Small intestine (tissue), 16 donors: ENCODE results near the gene COMMD3. TPM values are rescaled to one million over a fixed set of nuclear protein-coding genes. Genes with fewer than 3 reads are reported as not detected.

Source experiments
- DNase-seq, 2 donors: peaks; one replicate each; pipeline versions ENCODE4 v3.0.0 to v3.0.0-alpha.2; 2013
- FAIRE-seq: peaks from 2 replicates; lab custom pipeline; 2012; peaks lifted over from hg19 to GRCh38; lab: Jason Lieb, UNC
- H3K27ac ChIP-seq, 3 donors: one replicate each; pipeline ENCODE4 v1.5.1; 2013; ENCODE audit warnings: low read length in 2 of 3, mild to moderate bottlenecking in 2 of 3, control low read depth in 1 of 3, inconsistent platforms in 1 of 3, low read depth in 1 of 3, moderate library complexity in 1 of 3
- H3K27me3 ChIP-seq, 3 donors: one replicate each; pipeline ENCODE4 v1.6.1; 2013; ENCODE audit warnings: low read length in 3 of 3, inconsistent platforms in 1 of 3; ENCODE audit not compliant: control insufficient read depth in 3 of 3, insufficient read depth in 3 of 3
- H3K36me3 ChIP-seq, 3 donors: one replicate each; pipeline ENCODE4 v1.6.1; 2013; ENCODE audit warnings: low read length in 3 of 3, inconsistent platforms in 1 of 3, low read depth in 1 of 3, mild to moderate bottlenecking in 1 of 3, moderate library complexity in 1 of 3; ENCODE audit not compliant: control insufficient read depth in 3 of 3, insufficient read depth in 2 of 3
- H3K4me1 ChIP-seq, 3 donors: one replicate each; pipeline ENCODE4 v1.6.1; 2013; ENCODE audit warnings: low read length in 2 of 3, inconsistent platforms in 1 of 3, low read depth in 1 of 3, mild to moderate bottlenecking in 1 of 3, moderate library complexity in 1 of 3; ENCODE audit not compliant: control insufficient read depth in 3 of 3, insufficient read depth in 2 of 3
- H3K4me3 ChIP-seq, 3 donors: one replicate each; pipeline ENCODE4 v1.5.1; 2013; ENCODE audit warnings: low read length in 3 of 3, control low read depth in 1 of 3, inconsistent platforms in 1 of 3, low read depth in 1 of 3, mild to moderate bottlenecking in 1 of 3, moderate library complexity in 1 of 3
- H3K9me3 ChIP-seq, 2 donors: one replicate each; pipeline ENCODE4 v1.6.1; 2013; ENCODE audit warnings: low read depth in 1 of 2, low read length in 1 of 2; ENCODE audit not compliant: control insufficient read depth in 2 of 2, insufficient read depth in 1 of 2
- WGBS, 3 donors: extraction: QIAGEN DNeasy Blood & Tissue Kit; methylation state at CpG; one replicate each; pipeline ENCODE4 v1.1.7; 2013; 5-methylcytosine and 5-hydroxymethylcytosine counted together
- long read RNA-seq, 10 donors: transcript quantifications; one replicate each; lab custom pipeline, GENCODE V29; 2026
- polyA plus RNA-seq, 4 donors: library from polyadenylated mRNA; stranded (reverse) in 3 of 4; unstranded in 1 of 4; fragments of 200-250 nt in 3 of 4; fragments of 120-200 nt in 1 of 4; gene quantifications; one replicate each; pipeline versions ENCODE4 v1.2.1 to v1.2.3, GENCODE V29; 2013
- donor health status: healthy with polysubstance abuse.
- donor health status: control.
- donor health status: control.
- donor health status: Bipolar disorder and iron deficiency.
- donor health status: healthy.

COMMD3 gene
- 10 to 100 TPM; 44.3 to 71.8 (median 66.9) TPM for polyA plus RNA-seq
- long read RNA-seq, donor 1, transcript COMMD3-206 (4 exons, 1,344 nt): minor isoform, 5 of 93 reads
- long read RNA-seq, donor 1, transcript COMMD3-205 (5 exons, 1,407 nt): minor isoform, 8 of 93 reads
- long read RNA-seq, donor 1, transcript COMMD3-201 (8 exons, 1,342 nt): major isoform, 78 of 93 reads
- long read RNA-seq, donor 1, partial matches to known transcripts: 0 of 93 reads
- long read RNA-seq, donor 1, other reads (novel, unspliced or antisense): 0 of 93 reads
- long read RNA-seq, donor 2, transcript COMMD3-201 (8 exons, 1,342 nt): major isoform, 15 of 16 reads
- long read RNA-seq, donor 2, partial matches to known transcripts: 0 of 16 reads
- long read RNA-seq, donor 2, other reads (novel, unspliced or antisense): 0 of 16 reads
- long read RNA-seq, donor 3, transcript COMMD3-201 (8 exons, 1,342 nt): major isoform, 15 of 20 reads
- long read RNA-seq, donor 3, partial matches to known transcripts: 0 of 20 reads
- long read RNA-seq, donor 3, other reads (novel, unspliced or antisense): 0 of 20 reads
- long read RNA-seq, donor 4, partial matches to known transcripts: 0 of 1 reads
- long read RNA-seq, donor 4, other reads (novel, unspliced or antisense): 0 of 1 reads
- long read RNA-seq, donor 5, transcript COMMD3-201 (8 exons, 1,342 nt): major isoform, 8 of 8 reads
- long read RNA-seq, donor 5, partial matches to known transcripts: 0 of 8 reads
- long read RNA-seq, donor 5, other reads (novel, unspliced or antisense): 0 of 8 reads
- long read RNA-seq, donor 6, transcript COMMD3-201 (8 exons, 1,342 nt): major isoform, 20 of 21 reads
- long read RNA-seq, donor 6, partial matches to known transcripts: 0 of 21 reads
- long read RNA-seq, donor 6, other reads (novel, unspliced or antisense): 0 of 21 reads
- long read RNA-seq, donor 7: 0 reads
- long read RNA-seq, donor 8, partial matches to known transcripts: 0 of 5 reads
- long read RNA-seq, donor 8, other reads (novel, unspliced or antisense): 0 of 5 reads
- long read RNA-seq, donor 9, transcript COMMD3-201 (8 exons, 1,342 nt): major isoform, 6 of 6 reads
- long read RNA-seq, donor 9, partial matches to known transcripts: 0 of 6 reads
- long read RNA-seq, donor 9, other reads (novel, unspliced or antisense): 0 of 6 reads
- long read RNA-seq, donor 10, transcript COMMD3-201 (8 exons, 1,342 nt): major isoform, 30 of 35 reads
- long read RNA-seq, donor 10, partial matches to known transcripts: 0 of 35 reads
- long read RNA-seq, donor 10, other reads (novel, unspliced or antisense): 0 of 35 reads

GRCh38 chr10:22316286-22317075, at the start of gene COMMD3:
Gene COMMD3, plus strand, starts transcription at chr10:22316388. Its CDS starts 30 bp downstream, at chr10:22316418.
- Histone ChIP-seq H3K27ac (peak within 1 kb of the TSS; percentile 94 to 99 (median 96)), H3K9me3 (no peaks in the 10 kb centered on the region), H3K4me3 (peak within 1 kb of the TSS; percentile 78 to 95 (median 91)), H3K27me3 (no peaks in the 10 kb centered on the region), H3K36me3 (no peaks in the 10 kb centered on the region), H3K4me1 (peaks cover 0 to 11% (median 0%) of the 10 kb centered on the region in 3 donors)
- FAIRE-seq: no peak
- peak; percentile 91 to 96 for DNase-seq
- 0 to 1% (median 0%) methylated on average over 42 to 63 of the region's 63 CpGs for WGBS, 3 donors

- Histone ChIP-seq H3K27me3 (peaks cover 0 to 6% (median under 1%) of the 10 kb centered on the region in 3 donors), H3K36me3 (no peaks in the 10 kb centered on the region), H3K4me3 (no peak overlapping the region), H3K4me1 (no peaks in the 10 kb centered on the region), H3K9me3 (no peaks in the 10 kb centered on the region), H3K27ac (no peak overlapping the region)
- FAIRE-seq (no peak), DNase-seq (no peak)
- WGBS, 3 donors: 58 to 86% (median 60%) methylated on average over 2 of the region's 2 CpGs
These were observed 47.7 kb upstream of the COMMD3 start for GRCh38 chr10:22268503-22268902.

GRCh38 chr10:22271786-22272185, 44.4 kb upstream of the COMMD3 start:
- FAIRE-seq (no peak), DNase-seq (no peak)
- Histone ChIP-seq H3K27ac (no peak overlapping the region), H3K36me3 (no peaks in the 10 kb centered on the region), H3K9me3 (no peaks in the 10 kb centered on the region), H3K4me3 (no peak overlapping the region), H3K4me1 (no peaks in the 10 kb centered on the region), H3K27me3 (peaks cover 0 to 6% (median 2%) of the 10 kb centered on the region in 3 donors)
- 89 to 91% (median 89%) methylated on average over 6 of the region's 6 CpGs for WGBS, 3 donors

- DNase-seq (no peak), FAIRE-seq (no peak)
- Histone ChIP-seq H3K4me1 (peaks cover 0 to 3% (median 0%) of the 10 kb centered on the region in 3 donors), H3K9me3 (no peaks in the 10 kb centered on the region), H3K27ac (no peak overlapping the region), H3K4me3 (no peak overlapping the region), H3K36me3 (no peaks in the 10 kb centered on the region), H3K27me3 (peaks cover 0 to 3% (median 2%) of the 10 kb centered on the region in 3 donors)
- WGBS, 3 donors: 90 to 97% (median 94%) methylated on average over 4 of the region's 4 CpGs
These were observed 37.8 kb upstream of the COMMD3 start for GRCh38 chr10:22278441-22278782.

GRCh38 chr10:22280078-22280477, 36.1 kb upstream of the COMMD3 start:
- Histone ChIP-seq H3K27me3 (peaks cover 0 to 3% (median 0%) of the 10 kb centered on the region in 3 donors), H3K27ac (no peak overlapping the region), H3K4me1 (peaks cover 0 to 3% (median 0%) of the 10 kb centered on the region in 3 donors), H3K9me3 (no peaks in the 10 kb centered on the region), H3K4me3 (no peak overlapping the region), H3K36me3 (no peaks in the 10 kb centered on the region)
- 74 to 92% (median 87%) methylated on average over 6 of the region's 6 CpGs for WGBS, 3 donors
- no peak for DNase-seq
- no peak for FAIRE-seq

GRCh38 chr10:22285130-22285529, 31.1 kb upstream of the COMMD3 start:
- no peak overlapping the region for H3K4me3 ChIP-seq
- no peaks in the 10 kb centered on the region for H3K9me3 ChIP-seq
- no peak for FAIRE-seq
- H3K27ac ChIP-seq: no peak overlapping the region
- 75 to 87% (median 80%) methylated on average over 3 of the region's 3 CpGs for WGBS, 3 donors
- peaks cover 0 to 2% (median 0%) of the 10 kb centered on the region in 3 donors for H3K27me3 ChIP-seq
- no peaks in the 10 kb centered on the region for H3K36me3 ChIP-seq
- H3K4me1 ChIP-seq: no peaks in the 10 kb centered on the region
- DNase-seq: no peak

- FAIRE-seq (no peak), DNase-seq (no peak)
- Histone ChIP-seq H3K27me3 (no peaks in the 10 kb centered on the region), H3K27ac (no peak overlapping the region), H3K36me3 (no peaks in the 10 kb centered on the region), H3K4me1 (no peaks in the 10 kb centered on the region), H3K9me3 (no peaks in the 10 kb centered on the region), H3K4me3 (no peak overlapping the region)
- WGBS, 3 donors: 85 to 95% (median 92%) methylated on average over 3 of the region's 3 CpGs
These were observed 22.3 kb upstream of the COMMD3 start for GRCh38 chr10:22293747-22294404.
